ENCODE data around the gene ATP13A3. TPM values are rescaled to one million over a fixed set of nuclear protein-coding genes. Genes with fewer than 3 reads are reported as not detected.

ATP13A3 gene
- total and polyA plus RNA-seq, 9 of the 15 experiments (the other 6 are each of a cell fraction or from before 2014, with no cell fraction given), result 16.6 to 135 (median 86.6) TPM

- ChIA-PET CTCF (ENCODE audit: low intra/inter-chr PET ratio) (no interaction called here), POLR2A (interaction anchor here (0.6 to 1.6 kb wide), 3 partner anchors 10 to 126 kb away, joined by 3 to 4 read pairs (median 4); no protein-coding TSS in a partner anchor)
- Histone ChIP-seq H4K20me1 (replicated peaks; ENCODE audit: control insufficient read depth, insufficient read depth, low read length) (no peaks in the 10 kb centered on the region), H3K4me1 (replicated peaks in 1 of 2; ENCODE audit: control insufficient read depth in 2 of 2, insufficient read depth in 2 of 2, low read length in 2 of 2) (no peaks in the 10 kb centered on the region), H3K9me1 (ENCODE audit: control insufficient read depth, insufficient read depth, low read length) (no peaks in the 10 kb centered on the region), H3K9me3 (replicated peaks; ENCODE audit: control insufficient read depth, insufficient read depth, low read depth, low read length) (no peaks in the 10 kb centered on the region), H3K27me3 (ENCODE audit: control insufficient read depth in 2 of 2, insufficient read depth in 2 of 2, low read length in 2 of 2) (no peaks in the 10 kb centered on the region), H3K9ac (ENCODE audit: insufficient read depth in 1 of 2, low read depth in 2 of 2, low read length in 2 of 2) (no peak overlapping the region), H3K36me3 (ENCODE audit: control insufficient read depth, insufficient read depth, low read length) (peaks cover 93% of the 10 kb centered on the region), H2AFZ (ENCODE audit: low read depth, low read length) (no peak overlapping the region), H3K4me3 (no peak overlapping the region), H3K79me2 (ENCODE audit: control insufficient read depth, insufficient read depth, low read length) (no peaks in the 10 kb centered on the region), H3K27ac (ENCODE audit: extremely low read depth, low read depth, low read length) (no peak overlapping the region), H3K4me2 (ENCODE audit: insufficient read depth, low read length) (no peak overlapping the region)
- intact Hi-C loops (cut with micrococcal nuclease) (no loop called here), in situ Hi-C loops (cut with MboI) (no loop called here)
- BruUV-seq (replicated peaks), result no TSS peak
- FAIRE-seq (peak; percentile 26), ATAC-seq (no peak), DNase-seq (ENCODE audit: extremely low read depth in 1 of 4, low spot score in 3 of 4) (no peak)
- WGBS (ENCODE audit: insufficient coverage, low coverage, missing lambda C conversion rate), result 89% methylated on average over 3 of the region's 3 CpGs
- no peak for TF ChIP-seq ZFP91 (CRISPR knock-in tag; IDR thresholded peaks at IDR 0.05)
- no peak for TF ChIP-seq IRF2 (CRISPR knock-in tag; IDR thresholded peaks at IDR 0.05)
- TF ChIP-seq HBP1 (CRISPR knock-in tag; IDR thresholded peaks at IDR 0.05), result no peak
- no peak for TF ChIP-seq U2AF2 (optimal IDR thresholded peaks at IDR 0.05; ENCODE audit: low read depth, low read length)
- no peak for TF ChIP-seq PTBP1 (IDR thresholded peaks at IDR 0.05; ENCODE audit: low read depth, low read length)
- no peak for TF ChIP-seq SETDB1 (IDR thresholded peaks at IDR 0.05; ENCODE audit: low read length)
- TF ChIP-seq ASH1L (IDR thresholded peaks at IDR 0.05; ENCODE audit: borderline replicate concordance, low read depth, partially characterized antibody), result no peak
- no peak for TF ChIP-seq THAP12 (CRISPR knock-in tag; IDR thresholded peaks at IDR 0.05)
- TF ChIP-seq ZBTB2 (IDR thresholded peaks at IDR 0.05), result no peak
- TF ChIP-seq RCOR1 (IDR thresholded peaks at IDR 0.05; ENCODE audit: borderline replicate concordance in 1 of 2, low read depth in 2 of 2, low read length in 2 of 2), result no peak
- TF ChIP-seq TARDBP (IDR thresholded peaks at IDR 0.05), result no peak
- TF ChIP-seq TOE1 (IDR thresholded peaks at IDR 0.05; ENCODE audit: borderline replicate concordance), result no peak
- TF ChIP-seq TOE1 (CRISPR knock-in tag; IDR thresholded peaks at IDR 0.05; ENCODE audit: borderline replicate concordance, low read depth), result no peak
Measured at GRCh38 chr3:194449913-194450312, 36.9 kb downstream of the ATP13A3 start.
